ENCODE results near the gene RDH13. TPM values are rescaled to one million over a fixed set of nuclear protein-coding genes. Genes with fewer than 3 reads are reported as not detected.

The RDH13 gene
- total RNA-seq, 1 experiment from 2014 or later, result 43.3 TPM

- Mint-ChIP-seq H3K9me3 (ENCODE audit: unreplicated experiment) (peaks cover 7% of the 10 kb centered on the region), H3K4me1 (ENCODE audit: low read depth, unreplicated experiment) (no peaks in the 10 kb centered on the region), H3K4me3 (ENCODE audit: unreplicated experiment) (no peak overlapping the region), H3K27me3 (ENCODE audit: insufficient read depth, unreplicated experiment) (no peaks in the 10 kb centered on the region), H3K36me3 (ENCODE audit: insufficient read depth, unreplicated experiment) (peaks cover 32% of the 10 kb centered on the region), H3K27ac (ENCODE audit: unreplicated experiment) (no peak overlapping the region)
- no TSS peak for BruUV-seq (replicated peaks)
- no peaks in the 10 kb centered on the region for H3K27me3 ChIP-seq (replicated peaks; ENCODE audit: control insufficient read depth, insufficient read depth, low read length)
- ChIA-PET POLR2A (no interaction called here), CTCF (no interaction called here)
- no peaks in the 10 kb centered on the region for H3K36me3 ChIP-seq (ENCODE audit: control insufficient read depth, insufficient read depth, low read length)
- no peaks in the 10 kb centered on the region for H3K9me3 ChIP-seq
- no peak overlapping the region for H3K4me3 ChIP-seq (ENCODE audit: low read depth, low read length)
- intact Hi-C loops (cut with micrococcal nuclease; ENCODE audit: unreplicated experiment), result no loop called here
- H3K4me1 ChIP-seq, result no peaks in the 10 kb centered on the region
- TF ChIP-seq CTCF (IDR thresholded peaks at IDR 0.05; ENCODE audit: insufficient read depth in 1 of 2, low read depth in 1 of 2, low read length in 1 of 2, severe bottlenecking in 1 of 2, unreplicated experiment in 1 of 2), result no peak
- no peak for DNase-seq
These were observed 44.3 kb downstream of the RDH13 start for GRCh38 chr19:55018633-55019032.

- Mint-ChIP-seq H3K4me1 (ENCODE audit: low read depth, unreplicated experiment) (no peaks in the 10 kb centered on the region), H3K27ac (ENCODE audit: unreplicated experiment) (no peak overlapping the region), H3K27me3 (ENCODE audit: insufficient read depth, unreplicated experiment) (no peaks in the 10 kb centered on the region), H3K36me3 (ENCODE audit: insufficient read depth, unreplicated experiment) (peaks cover 29% of the 10 kb centered on the region), H3K4me3 (ENCODE audit: unreplicated experiment) (no peak overlapping the region), H3K9me3 (ENCODE audit: unreplicated experiment) (peaks cover 3% of the 10 kb centered on the region)
- Histone ChIP-seq H3K4me3 (ENCODE audit: low read depth, low read length) (no peak overlapping the region), H3K4me1 (no peaks in the 10 kb centered on the region), H3K9me3 (no peaks in the 10 kb centered on the region), H3K27me3 (replicated peaks; ENCODE audit: control insufficient read depth, insufficient read depth, low read length) (no peaks in the 10 kb centered on the region), H3K36me3 (ENCODE audit: control insufficient read depth, insufficient read depth, low read length) (no peaks in the 10 kb centered on the region)
- no peak for DNase-seq
- BruUV-seq (replicated peaks), result no TSS peak
- TF ChIP-seq CTCF (IDR thresholded peaks at IDR 0.05; ENCODE audit: insufficient read depth in 1 of 2, low read depth in 1 of 2, low read length in 1 of 2, severe bottlenecking in 1 of 2, unreplicated experiment in 1 of 2), result no peak
- ChIA-PET POLR2A (no interaction called here), CTCF (no interaction called here)
- intact Hi-C loops (cut with micrococcal nuclease; ENCODE audit: unreplicated experiment), result no loop called here
These were observed 44.7 kb downstream of the RDH13 start for GRCh38 chr19:55018216-55018615.

GRCh38 chr19:55016017-55016416 is 46.9 kb downstream of the RDH13 start:
- Histone ChIP-seq H3K4me3 (ENCODE audit: low read depth, low read length) (no peak overlapping the region), H3K27me3 (replicated peaks; ENCODE audit: control insufficient read depth, insufficient read depth, low read length) (no peaks in the 10 kb centered on the region), H3K36me3 (ENCODE audit: control insufficient read depth, insufficient read depth, low read length) (no peaks in the 10 kb centered on the region), H3K4me1 (no peaks in the 10 kb centered on the region), H3K9me3 (no peaks in the 10 kb centered on the region)
- POLR2A ChIA-PET, result no interaction called here
- intact Hi-C loops (cut with micrococcal nuclease; ENCODE audit: unreplicated experiment), result no loop called here
- H3K4me1 Mint-ChIP-seq (ENCODE audit: low read depth, unreplicated experiment), result no peaks in the 10 kb centered on the region
- no peak overlapping the region for H3K27ac Mint-ChIP-seq (ENCODE audit: unreplicated experiment)
- H3K36me3 Mint-ChIP-seq (ENCODE audit: insufficient read depth, unreplicated experiment), result peaks cover 35% of the 10 kb centered on the region
- no peak overlapping the region for H3K4me3 Mint-ChIP-seq (ENCODE audit: unreplicated experiment)
- no peak for DNase-seq
- BruUV-seq (replicated peaks), result no TSS peak
- no peaks in the 10 kb centered on the region for H3K9me3 Mint-ChIP-seq (ENCODE audit: unreplicated experiment)
- peaks cover 3% of the 10 kb centered on the region for H3K27me3 Mint-ChIP-seq (ENCODE audit: insufficient read depth, unreplicated experiment)
- CTCF ChIA-PET, result no interaction called here
- TF ChIP-seq CTCF (IDR thresholded peaks at IDR 0.05; ENCODE audit: insufficient read depth in 1 of 2, low read depth in 1 of 2, low read length in 1 of 2, severe bottlenecking in 1 of 2, unreplicated experiment in 1 of 2), result no peak

Measured in Caco-2 (cell line).